Measurements from ENCODE around the gene KCTD10.

Gene KCTD10, protein sequence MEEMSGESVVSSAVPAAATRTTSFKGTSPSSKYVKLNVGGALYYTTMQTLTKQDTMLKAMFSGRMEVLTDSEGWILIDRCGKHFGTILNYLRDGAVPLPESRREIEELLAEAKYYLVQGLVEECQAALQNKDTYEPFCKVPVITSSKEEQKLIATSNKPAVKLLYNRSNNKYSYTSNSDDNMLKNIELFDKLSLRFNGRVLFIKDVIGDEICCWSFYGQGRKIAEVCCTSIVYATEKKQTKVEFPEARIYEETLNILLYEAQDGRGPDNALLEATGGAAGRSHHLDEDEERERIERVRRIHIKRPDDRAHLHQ

GRCh38 chr12:109477185-109477962 is at the start of gene KCTD10, which contains the start of gene UBE3B:
TSS of gene KCTD10 (minus strand) at chr12:109477300. CDS start at chr12:109477262, 38 bp downstream.
TSS of gene UBE3B (plus strand) at chr12:109477634. CDS start at chr12:109483552, 5,918 bp downstream.
- DNase-seq (ENCODE audit: low read depth), result peak; percentile 80

GRCh38 chr12:109525279-109525585 is 48.1 kb upstream of the KCTD10 start:
- DNase-seq (ENCODE audit: low read depth), result no peak

- no peak for DNase-seq (ENCODE audit: low read depth)
These were observed 47.6 kb upstream of the KCTD10 start for GRCh38 chr12:109524466-109525278.

DNA sequence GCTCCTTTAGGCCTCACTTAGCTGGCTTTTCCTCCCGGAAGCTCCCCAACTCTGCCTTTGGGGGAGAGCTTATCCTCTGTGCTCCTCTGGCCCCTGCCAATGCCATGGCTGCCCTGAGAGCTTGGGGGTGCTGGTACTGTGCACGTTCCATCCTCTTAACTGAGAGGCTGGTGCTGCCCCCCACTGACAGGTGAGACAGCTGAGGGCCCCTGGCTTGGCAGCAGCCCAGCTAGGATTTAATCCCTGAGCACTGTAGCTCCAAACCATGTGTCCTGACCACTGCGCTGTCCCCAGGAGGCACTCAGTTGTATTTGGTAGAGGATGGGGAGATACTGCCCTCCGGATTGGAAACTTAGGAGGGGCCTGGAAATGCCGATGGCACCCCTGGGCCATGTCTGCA is 46.4 kb upstream of the KCTD10 start:
- no peak for DNase-seq (ENCODE audit: low read depth)

DNA sequence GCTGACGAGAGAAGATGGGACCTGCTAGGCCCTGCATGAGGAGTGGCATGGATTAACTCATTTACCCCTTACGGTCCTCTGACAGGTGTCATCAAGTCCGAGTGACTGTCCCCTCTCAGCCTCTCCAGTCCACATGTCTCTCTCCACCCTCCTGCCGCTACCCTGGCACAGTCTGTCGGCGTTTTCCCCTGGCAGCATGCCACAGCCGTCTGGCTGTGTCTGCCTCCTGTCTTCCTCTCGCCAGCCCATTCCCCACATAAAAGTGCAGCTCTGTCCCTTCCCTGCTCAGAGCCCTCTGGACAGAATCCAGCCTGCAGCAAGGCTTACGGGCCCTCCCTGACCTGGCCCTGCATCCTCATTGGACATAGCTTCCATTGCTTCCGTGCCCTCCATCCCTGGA is 46.0 kb upstream of the KCTD10 start:
- no peak for DNase-seq (ENCODE audit: low read depth)

- no peak for DNase-seq (ENCODE audit: low read depth)
These were observed 44.7 kb upstream of the KCTD10 start for GRCh38 chr12:109521831-109522230.

- DNase-seq (ENCODE audit: low read depth), result no peak
These were observed 42.7 kb upstream of the KCTD10 start for GRCh38 chr12:109519787-109520186.

DNA sequence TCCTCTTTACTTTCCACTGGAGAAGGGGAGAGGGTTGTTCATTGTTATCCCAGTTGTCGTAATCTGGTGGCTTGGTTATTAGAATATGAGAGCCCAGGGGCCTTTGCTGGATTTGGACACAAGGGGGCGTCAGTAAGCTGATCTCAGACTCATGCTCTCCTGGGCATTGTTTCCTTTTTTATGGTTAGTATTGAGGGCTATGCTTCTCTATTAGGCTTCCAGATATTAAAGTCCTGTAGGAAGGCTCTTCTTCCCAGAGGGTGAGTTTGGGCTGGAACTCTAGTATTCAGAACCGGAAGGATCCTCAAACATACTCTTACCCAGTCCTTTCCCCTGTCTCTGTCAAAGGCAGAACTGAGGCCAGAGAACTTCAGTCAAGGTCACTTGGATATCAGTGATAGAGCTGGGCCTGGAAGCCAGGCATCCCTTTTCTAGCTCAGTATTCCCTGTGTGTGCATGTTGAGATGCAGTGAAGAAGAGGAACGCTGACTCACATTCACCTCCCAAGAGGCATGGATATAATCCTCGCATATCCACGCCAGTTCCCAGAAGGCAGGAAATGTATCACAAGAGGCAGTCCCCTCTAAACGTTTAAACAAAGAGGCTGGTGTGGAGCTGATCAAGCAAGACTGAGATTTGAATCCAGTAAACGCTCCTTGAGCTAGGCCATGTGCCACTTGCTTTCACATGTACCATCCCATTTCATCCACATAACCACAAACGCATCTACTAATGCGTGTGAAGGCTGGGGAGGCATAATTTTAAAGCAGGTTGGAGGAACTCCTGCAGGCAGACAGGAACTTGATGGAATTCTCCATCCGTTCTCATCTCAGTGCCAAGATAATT is 41.9 kb upstream of the KCTD10 start:
- peak; percentile 59 for DNase-seq (ENCODE audit: low read depth)

GRCh38 chr12:109517619-109518018 is 40.5 kb upstream of the KCTD10 start:
- DNase-seq (ENCODE audit: low read depth), result no peak

GRCh38 chr12:109513977-109514376 is 36.9 kb upstream of the KCTD10 start:
- DNase-seq (ENCODE audit: low read depth), result no peak

- no peak for DNase-seq (ENCODE audit: low read depth)
These were observed 36.0 kb upstream of the KCTD10 start for GRCh38 chr12:109513051-109513450.

DNA sequence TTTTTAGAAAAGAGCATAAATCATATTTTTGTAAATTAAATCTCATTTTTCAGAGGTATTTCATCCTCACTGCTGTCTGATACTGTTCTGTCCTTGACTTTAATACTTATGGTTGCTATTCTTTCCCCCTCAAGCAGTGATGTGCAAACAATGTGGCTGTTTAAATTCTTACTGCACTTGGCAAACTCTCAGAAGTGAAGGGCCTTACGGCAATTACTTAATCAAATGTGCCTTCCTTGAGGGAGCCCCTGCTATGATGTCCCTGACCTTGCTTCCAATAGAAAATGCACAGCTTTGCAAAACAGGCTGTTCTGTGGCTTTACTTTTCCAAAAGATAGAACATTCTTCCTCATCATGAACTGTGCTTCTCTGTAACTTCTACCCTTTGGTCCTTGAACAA is 35.5 kb upstream of the KCTD10 start:
- no peak for DNase-seq (ENCODE audit: low read depth)

DNA sequence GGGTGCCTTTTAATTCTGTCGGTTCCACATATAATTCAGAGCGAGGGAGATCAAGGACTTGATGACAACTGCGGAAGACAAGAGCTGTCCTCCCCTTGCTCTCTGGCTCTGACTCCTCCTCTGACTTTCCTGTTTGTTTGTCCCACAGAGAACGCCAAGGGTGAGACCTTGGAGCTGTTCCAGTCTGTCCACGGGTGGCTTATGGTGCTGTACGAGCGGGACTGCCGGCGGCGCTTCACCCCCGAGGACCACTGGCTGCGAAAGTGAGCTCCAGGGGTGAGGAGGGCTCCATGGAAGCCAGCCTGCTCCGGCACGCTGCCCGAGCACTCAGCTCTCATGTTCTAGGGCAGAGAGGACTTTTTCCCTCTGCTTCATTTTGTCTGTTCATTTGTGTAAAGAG is 33.1 kb upstream of the KCTD10 start:
- DNase-seq (ENCODE audit: low read depth), result no peak

- DNase-seq (ENCODE audit: low read depth), result no peak
These were observed 27.0 kb upstream of the KCTD10 start for GRCh38 chr12:109504068-109504467.

- no peak for DNase-seq (ENCODE audit: low read depth)
These were observed 26.5 kb upstream of the KCTD10 start for GRCh38 chr12:109503611-109504010.

DNA sequence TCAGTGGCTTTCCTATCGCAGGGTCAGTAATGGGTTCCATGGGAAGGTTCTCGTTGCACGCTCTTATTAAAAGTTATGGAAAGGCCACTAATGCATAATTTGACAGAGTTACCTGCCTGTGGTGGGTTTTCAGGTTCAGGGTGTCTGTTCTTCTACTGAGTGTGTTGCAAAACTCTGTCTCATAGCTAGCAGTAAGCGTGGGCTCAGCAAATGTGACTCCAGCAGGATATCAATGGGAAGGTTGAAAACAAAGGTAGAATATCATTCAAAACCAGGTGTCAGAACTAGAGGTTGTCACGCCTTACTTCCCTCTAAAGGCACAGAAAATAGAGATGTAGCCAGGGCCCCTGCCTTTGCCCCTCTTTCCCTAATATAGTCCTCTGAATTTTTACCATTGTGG is 25.2 kb upstream of the KCTD10 start:
- DNase-seq (ENCODE audit: low read depth), result no peak

DNA sequence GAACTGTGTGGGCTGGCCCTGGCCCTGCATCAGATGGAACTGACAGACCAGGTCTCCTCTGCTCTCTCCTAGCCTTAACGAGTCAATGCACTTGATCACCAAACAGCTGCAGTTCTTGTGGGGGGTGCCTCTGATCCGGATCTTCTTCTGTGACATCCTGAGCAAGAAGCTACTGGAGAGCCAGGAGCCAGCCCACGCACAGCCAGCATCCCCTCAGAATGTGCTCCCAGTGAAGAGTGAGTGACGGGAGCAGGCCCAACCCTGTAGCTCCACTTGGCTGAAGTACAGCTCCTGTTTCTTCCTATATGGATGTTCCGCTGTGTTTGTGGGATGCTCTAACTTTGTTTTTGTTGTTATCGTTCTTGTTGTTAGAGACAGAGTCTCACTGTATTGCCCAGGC is 24.2 kb upstream of the KCTD10 start:
- no peak for DNase-seq (ENCODE audit: low read depth)

- no peak for DNase-seq (ENCODE audit: low read depth)
These were observed 23.5 kb upstream of the KCTD10 start for GRCh38 chr12:109500406-109501185.

DNA sequence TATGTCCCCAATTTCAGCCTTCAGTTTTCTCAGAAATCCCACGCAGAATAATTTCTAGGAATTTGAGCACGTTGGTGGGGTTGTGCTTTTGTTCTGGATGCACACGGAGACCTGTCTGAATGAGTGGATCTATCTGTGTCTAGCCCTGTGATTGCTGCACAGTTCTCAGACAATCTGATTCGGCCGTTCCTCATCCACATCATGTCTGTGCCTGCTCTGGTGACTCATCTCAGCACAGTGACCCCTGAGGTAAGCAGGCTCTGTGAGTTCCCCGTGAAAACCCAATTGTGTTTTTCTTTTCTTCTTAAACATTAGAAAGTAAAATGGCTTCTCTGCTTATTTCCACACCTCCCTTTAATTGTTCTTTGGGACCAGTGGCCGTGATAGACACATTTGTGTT is 20.6 kb upstream of the KCTD10 start:
- no peak for DNase-seq (ENCODE audit: low read depth)

DNA sequence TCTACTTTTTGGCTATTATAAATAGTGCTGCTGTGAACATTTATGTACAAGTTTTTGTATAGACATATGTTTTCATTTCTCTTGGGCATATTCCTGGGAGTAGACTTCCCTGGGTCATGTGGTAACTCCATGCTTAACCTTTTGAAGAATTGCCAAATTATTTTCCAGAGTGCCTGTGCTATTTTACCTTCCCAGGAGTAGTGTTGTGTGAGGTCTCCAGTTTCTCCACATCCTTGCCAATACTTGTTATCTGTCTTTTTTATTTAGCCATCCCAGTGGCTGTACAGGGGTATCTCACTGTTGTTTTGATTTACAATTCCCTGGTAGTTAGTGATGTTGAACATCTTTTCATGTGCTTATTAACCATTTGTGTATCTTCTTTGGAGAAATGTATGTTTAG is 19.2 kb upstream of the KCTD10 start:
- no peak for DNase-seq (ENCODE audit: low read depth)

DNA sequence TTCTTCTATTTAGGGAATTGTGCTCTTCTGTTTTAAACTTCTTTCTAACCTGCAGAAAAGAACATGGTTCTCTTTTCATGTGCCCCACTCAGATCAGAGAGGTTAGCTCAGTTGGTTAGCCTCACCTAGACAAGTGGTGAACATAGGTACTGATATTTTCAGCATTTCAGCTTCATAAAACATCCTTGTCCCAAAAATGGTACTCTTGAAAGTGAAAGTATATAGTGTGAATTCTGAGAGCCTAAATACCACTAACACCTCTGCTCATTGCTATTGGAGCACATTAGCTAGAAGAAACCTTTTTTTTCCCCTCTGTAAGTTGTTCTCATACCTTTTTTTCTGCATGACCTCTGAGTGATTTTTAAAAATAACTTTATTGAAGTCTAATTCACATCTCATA is 17.9 kb upstream of the KCTD10 start:
- DNase-seq (ENCODE audit: low read depth), result no peak
